Measurements from ENCODE around the gene B3GAT2.

GRCh38 chr6:70967049-70967448 is 10.2 kb upstream of the B3GAT2 start:
- TF ChIP-seq CTCF (IDR thresholded peaks at IDR 0.05; ENCODE audit: low read depth, low read length) (no peak), POLR2A (IDR thresholded peaks at IDR 0.05; ENCODE audit: extremely low read depth, insufficient read length) (no peak), MYC (IDR thresholded peaks at IDR 0.05; ENCODE audit: low read depth, low read length) (no peak)
